Measurements from ENCODE around the gene CARD10.
A peak's percentile ranks its signal among the peaks of the same experiment; 100 is the strongest.
"Not testable (repeated sequence)": the region's sequence is repeated elsewhere in the genome, so short reads cannot be mapped to it uniquely, and the experiment has no call there.

The CARD10 gene

GRCh38 chr22:37556710-37557109 is 37.5 kb upstream of the CARD10 start:
- DNase-seq (ENCODE audit: low spot score) = no peak

DNA sequence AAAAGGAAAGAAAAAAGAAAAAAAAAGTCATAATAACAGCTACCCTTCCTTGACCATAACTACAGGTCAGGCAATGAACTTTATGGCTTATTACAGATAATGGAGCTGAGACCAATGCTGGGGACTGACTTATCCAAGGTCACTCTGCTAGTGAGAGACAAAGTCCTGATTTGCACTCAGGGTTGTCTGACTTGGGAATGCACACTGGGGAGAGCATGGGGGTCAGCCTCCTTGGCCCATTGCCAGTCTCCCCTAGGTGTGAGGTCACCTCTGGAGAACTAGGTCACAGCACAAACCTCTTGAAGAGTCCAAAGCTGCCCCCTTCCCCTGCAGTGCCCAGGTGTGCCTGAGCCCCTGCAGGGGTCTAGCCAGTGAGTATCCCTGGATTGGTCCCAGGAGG is 35.8 kb upstream of the CARD10 start:
- DNase-seq (ENCODE audit: low spot score) = no peak

DNA sequence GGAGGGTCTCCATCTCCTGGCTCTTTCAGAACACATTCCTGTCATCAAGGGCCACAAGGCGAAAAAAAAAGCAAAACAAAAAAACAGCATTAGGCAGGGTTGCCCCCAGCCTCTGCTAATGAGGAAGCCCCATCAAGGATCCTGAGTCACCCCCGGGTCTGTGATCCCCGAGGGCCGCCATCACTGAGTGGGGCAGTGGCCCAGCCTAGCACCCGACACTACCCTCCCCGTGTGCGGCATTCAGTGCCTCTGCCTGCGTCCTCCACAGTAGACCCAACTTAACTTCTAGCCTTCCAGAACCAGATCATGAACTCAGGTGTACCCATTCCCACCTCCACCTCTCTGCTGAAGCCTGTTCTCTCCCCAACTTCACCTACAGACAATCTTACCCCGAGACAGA is 34.5 kb upstream of the CARD10 start:
- DNase-seq (ENCODE audit: low spot score) = no peak

GRCh38 chr22:37552524-37553163 is 33.4 kb upstream of the CARD10 start:
- no peak for DNase-seq (ENCODE audit: low spot score)

- no peak for DNase-seq (ENCODE audit: low spot score)
These were observed 32.8 kb upstream of the CARD10 start for GRCh38 chr22:37551981-37552380.

- DNase-seq (ENCODE audit: low spot score) = not testable (repeated sequence)
These were observed 31.7 kb upstream of the CARD10 start for GRCh38 chr22:37550921-37551320.

- no peak for DNase-seq (ENCODE audit: low spot score)
These were observed 30.5 kb upstream of the CARD10 start for GRCh38 chr22:37549704-37550059.

- DNase-seq (ENCODE audit: low spot score) = no peak
These were observed 28.1 kb upstream of the CARD10 start for GRCh38 chr22:37547251-37547741.

- no peak for DNase-seq (ENCODE audit: low spot score)
These were observed 27.4 kb upstream of the CARD10 start for GRCh38 chr22:37546437-37547250.

DNA sequence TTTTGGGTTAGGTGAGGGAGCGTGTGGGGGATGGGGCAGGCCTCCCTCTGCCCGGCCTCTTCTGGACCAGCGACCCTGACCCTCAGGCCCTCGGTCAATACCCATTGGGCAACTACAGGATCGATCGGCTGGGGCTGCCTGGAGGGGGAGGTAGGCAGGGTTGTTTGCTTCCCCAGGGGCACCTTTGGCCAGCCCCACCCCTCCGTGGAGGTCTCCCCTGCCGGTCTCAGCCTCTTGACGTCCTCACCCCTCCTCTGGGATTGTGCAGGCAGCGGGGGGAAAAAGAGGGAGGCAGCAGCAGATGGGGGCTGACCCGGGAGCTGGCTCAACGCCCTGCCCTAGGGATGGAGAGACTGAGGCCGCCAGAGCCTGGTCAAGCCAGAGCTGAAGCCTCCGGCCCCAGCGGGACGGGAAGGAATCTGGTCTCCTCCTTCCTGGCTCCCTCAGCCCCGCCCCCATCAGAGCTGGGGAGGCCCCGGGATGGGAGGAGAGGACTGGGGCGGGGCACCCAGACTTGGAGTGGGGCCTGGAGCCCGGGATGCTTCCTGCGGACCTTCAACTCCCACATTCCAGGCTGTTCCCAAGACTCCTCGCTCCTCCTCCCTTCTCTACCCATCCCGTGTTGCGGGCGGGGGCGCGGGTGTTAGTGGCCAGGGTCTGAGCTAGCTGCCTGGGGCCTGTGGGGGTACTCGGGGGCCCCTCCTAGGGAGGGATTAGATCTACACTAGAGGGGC is 26.7 kb upstream of the CARD10 start:
- DNase-seq (ENCODE audit: low spot score) = no peak

DNA sequence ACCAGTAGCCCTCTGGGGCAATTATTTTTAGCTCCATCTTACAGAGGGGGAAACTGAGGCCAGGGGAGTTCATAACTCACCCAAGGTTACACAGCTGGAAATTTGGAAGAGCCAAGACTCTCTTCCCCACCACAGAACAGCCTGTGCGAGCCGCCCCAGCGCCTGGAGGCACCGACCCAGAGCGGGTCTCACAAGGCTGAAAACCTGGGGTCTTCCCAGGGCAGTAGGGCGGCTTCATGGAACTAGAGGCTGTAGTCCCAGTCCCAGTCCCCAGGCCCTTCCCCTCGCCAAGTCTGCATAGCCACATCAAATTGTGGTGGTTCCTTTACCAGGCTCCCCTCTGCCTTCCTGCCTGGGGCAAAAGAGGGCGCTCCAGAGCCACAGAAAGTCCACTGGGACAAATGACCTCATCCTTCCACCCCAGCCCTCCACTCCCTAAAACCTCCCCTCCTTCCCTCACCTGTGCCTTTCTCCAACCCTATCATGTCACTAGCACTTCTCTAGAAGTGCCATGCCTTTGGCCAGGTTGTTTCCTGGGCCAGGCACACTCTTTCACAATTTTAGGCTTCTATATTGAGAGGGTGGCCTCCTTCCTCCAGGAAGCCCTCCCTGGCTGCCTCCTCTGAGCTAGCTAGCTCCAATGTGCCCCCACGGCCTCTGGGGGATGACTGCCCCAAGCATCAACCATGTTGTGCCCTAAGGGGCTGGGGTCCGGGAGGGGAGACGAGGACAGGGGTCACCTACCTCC is 25.9 kb upstream of the CARD10 start:
- DNase-seq (ENCODE audit: low spot score) = peak; percentile 68

DNA sequence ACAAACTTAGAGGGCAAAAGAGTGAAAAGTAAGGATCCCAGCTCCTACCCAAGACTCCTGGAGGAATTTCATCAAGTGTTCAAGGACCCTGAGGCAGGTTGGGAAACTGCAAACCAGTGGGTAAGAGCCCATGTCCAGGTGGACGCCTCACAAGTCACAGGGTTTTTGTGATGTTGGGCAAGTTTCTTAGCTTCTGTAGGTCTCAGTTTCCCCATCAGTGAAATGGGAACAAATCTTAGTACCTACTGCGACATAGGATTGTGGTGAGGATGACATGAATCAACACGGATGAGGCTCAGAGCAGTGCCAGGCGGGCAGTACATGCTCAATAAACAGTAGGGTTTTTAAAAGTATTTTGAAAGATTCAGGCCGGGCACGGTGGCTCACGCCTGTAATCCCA is 23.7 kb upstream of the CARD10 start:
- no peak for DNase-seq (ENCODE audit: low spot score)

GRCh38 chr22:37542416-37542815 is 23.2 kb upstream of the CARD10 start:
- not testable (repeated sequence) for DNase-seq (ENCODE audit: low spot score)

GRCh38 chr22:37539790-37540189 is 20.6 kb upstream of the CARD10 start:
- DNase-seq (ENCODE audit: low spot score) = not testable (repeated sequence)

DNA sequence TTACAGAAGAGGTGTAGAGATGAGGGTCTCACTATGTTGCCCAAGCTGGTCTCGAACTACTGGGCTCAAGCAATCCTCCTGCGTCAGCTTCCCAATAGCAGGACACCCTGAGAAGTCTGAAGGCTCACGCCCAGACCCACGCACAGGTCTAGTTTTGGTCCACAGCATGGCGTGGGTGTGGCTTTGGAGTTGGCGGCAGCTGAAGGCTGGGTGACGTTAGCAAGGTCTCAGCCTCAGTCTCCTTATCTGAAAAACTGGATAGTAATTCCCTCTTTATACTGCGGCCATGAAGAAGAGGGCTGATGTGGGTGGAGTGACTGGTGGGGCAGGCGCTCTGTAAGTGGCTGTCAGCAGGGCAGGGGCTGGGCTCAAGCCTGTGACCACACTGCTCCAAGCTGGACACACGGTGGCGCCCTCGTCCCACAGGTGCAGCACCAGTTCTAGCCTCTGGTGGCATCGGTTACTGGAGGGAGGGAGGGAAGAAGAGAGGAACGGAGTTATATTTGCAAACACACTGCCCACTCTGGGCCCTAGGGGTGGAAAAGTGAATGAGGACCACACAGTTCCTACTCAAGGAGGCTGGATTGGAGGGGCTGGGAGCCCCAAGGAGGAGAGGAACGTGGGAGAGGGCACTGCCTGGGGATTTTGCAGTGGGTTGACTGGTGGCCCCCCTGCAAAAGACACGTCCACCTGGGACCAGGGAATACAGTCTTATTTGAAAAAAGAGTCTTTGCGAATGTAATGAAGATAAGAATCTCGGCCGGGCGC is 19.6 kb upstream of the CARD10 start:
- DNase-seq (ENCODE audit: low spot score) = peak; percentile 89

GRCh38 chr22:37535159-37535558 is 15.9 kb upstream of the CARD10 start:
- no peak for DNase-seq (ENCODE audit: low spot score)

GRCh38 chr22:37534445-37534844 is 15.2 kb upstream of the CARD10 start:
- no peak for DNase-seq (ENCODE audit: low spot score)

GRCh38 chr22:37533995-37534394 is 14.8 kb upstream of the CARD10 start:
- peak; percentile 86 for DNase-seq (ENCODE audit: low spot score)

GRCh38 chr22:37529652-37530345 is 10.6 kb upstream of the CARD10 start:
- DNase-seq (ENCODE audit: low spot score) = no peak

- DNase-seq (ENCODE audit: low spot score) = not testable (repeated sequence)
These were observed 8.7 kb upstream of the CARD10 start for GRCh38 chr22:37527952-37528351.
